GM19099 (cell line): ENCODE measurements around the gene PHAX.

Experiments used
- POLR2A ChIP-seq: IDR thresholded peaks from 3 replicates; pipeline ENCODE4 v1.6.1; 2011; ENCODE audit warnings: low read depth; ENCODE audit not compliant: insufficient read length; ENCODE audit errors: extremely low read depth

PHAX gene

GRCh38 chr5:126597156-126597555, 3.6 kb upstream of the PHAX start:
- no peak for TF ChIP-seq POLR2A

DNA sequence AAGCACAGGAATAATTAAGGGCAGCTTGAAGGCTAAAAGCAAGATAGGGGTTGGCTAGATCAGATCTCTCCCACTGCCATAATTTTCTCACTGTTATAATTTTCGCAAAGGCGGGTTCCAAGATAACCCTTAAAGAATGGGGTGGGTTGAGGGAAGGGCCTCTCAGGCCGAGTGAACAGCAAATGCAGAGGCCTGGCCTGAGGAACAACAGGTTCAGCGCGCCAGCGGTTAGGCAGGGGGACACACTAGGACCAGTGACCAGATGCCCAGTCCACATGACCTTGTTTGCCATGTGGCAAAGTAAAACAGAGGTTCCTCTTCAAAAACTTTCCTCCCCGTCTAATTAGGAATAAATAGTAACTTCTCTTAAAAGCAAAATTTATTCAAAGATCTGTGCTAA, 1.2 kb upstream of the PHAX start:
- TF ChIP-seq POLR2A = no peak

DNA sequence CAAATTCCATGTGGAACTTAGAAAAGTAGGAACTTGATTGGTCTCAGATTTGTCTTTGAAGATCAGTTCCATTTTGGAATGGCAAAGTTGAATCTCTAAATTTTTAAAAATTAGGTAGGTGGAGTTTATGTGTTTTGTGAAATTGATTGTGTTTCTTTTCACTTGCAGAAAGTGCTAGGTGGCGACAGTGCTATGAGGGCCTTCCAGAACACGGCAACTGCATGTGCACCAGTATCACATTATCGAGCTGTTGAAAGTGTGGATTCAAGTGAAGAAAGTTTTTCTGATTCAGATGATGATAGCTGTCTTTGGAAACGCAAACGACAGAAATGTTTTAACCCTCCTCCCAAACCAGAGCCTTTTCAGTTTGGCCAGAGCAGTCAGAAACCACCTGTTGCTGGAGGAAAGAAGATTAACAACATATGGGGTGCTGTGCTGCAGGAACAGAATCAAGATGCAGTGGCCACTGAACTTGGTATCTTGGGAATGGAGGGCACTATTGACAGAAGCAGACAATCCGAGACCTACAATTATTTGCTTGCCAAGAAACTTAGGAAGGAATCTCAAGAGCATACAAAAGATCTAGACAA, 2.8 kb downstream of the PHAX start:
- TF ChIP-seq POLR2A = no peak

GRCh38 chr5:126605525-126605924, 4.8 kb downstream of the PHAX start:
- no peak for TF ChIP-seq POLR2A

- TF ChIP-seq POLR2A = no peak
Measured at GRCh38 chr5:126610160-126610559, 9.4 kb downstream of the PHAX start.

GRCh38 chr5:126610616-126611015, 9.9 kb downstream of the PHAX start:
- no peak for TF ChIP-seq POLR2A

DNA sequence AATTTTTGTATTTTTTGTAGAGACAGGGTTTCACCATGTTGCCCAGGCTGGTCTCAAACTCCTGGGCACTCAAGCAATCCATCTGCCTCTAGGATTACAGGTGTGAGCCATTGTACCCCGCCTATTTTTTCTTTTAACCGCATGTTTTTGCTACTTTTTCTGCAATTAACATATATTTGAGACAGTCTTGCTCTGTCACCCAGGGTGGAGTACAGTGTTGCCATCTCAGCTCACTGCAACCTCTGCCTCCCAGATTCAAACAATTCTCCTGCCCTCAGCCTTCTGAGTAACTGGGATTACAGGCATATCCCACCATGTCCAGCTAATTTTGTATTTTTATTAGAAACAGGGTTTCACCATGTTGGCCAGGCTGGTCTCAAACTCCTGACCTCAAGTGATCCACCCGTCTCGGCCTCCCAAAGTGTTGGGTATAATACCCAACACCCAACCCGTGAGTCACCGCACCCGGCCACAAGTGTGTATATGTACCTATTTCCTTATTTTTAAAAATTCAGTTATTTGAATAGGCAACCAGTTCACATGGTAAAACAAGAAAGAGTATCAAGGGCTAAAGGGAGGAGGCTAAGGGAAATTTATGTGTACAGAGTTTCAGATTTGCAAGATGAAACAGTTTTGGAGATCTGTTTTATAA, 13.3 kb downstream of the PHAX start:
- TF ChIP-seq POLR2A = no peak

DNA sequence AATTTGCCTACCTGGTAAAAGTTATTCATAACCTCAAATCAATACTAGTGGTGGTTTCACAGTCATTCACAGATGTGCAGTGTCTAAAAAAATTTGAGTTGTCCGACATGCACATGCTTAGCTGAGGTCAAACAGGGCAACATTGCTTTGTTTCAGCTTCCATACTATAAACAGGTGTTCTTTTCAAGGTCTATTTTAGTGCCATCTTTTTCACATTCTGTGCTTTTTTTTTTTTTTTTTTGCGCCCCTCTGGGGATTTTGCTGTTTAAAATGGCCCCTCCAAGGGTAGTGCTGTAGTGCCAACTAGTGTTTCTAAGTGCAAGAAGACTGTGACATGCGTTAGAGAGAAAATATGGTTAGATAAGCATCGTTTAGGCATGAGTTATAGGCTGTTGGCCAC, 14.5 kb downstream of the PHAX start:
- no peak for TF ChIP-seq POLR2A

DNA sequence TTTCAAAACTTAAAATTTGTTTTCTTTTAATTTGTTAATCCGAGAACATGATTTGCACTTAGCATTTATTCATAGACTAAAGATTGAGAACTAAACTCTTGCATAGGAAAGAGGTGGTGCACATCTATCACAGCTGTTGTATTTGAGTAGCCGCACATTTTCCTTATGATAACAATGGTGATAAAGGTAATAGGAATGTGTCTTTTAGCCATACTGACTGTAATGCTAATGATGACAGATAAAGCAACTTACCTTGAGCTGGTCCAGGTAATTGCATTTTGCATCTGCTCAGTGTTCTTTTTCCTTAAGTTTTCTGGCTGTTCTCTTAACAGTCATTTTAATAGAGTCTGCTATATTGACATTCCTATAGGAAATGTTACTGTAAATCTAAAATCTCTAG, 19.0 kb downstream of the PHAX start:
- TF ChIP-seq POLR2A = no peak

DNA sequence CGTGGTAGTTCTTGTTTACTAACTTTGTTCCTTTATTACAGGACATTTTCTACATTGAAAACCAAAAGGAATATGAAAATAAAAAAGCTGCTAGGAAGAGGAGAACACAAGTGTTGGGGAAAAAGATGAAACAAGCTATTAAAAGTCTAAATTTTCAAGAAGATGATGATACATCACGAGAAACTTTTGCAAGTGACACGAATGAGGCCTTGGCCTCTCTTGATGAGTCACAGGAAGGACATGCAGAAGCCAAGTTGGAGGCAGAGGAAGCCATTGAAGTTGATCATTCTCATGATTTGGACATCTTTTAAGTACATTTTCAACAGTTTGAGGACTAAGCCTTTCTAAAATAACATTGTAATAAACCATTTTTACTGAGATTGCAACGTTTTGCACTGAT, 23.8 kb downstream of the PHAX start:
- no peak for TF ChIP-seq POLR2A

DNA sequence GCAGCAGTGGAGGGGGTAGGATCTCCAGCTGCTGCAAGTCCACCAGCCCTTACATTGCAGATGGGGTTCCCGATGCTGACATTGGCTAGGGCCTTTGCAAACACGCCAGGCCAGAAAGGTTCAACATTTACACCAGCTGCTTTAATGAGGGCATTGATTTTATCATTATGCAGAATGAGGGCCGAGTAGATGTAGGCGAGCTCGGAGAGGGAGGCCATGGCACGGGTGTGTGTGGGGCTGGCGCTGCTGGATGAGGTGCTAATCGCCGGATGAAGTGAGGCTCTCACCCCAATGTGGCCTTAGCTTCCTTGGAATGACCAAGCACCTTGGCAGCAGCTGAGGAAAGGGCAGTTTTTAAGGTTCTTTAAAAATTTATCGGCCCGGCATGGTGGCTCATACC, 27.4 kb downstream of the PHAX start:
- TF ChIP-seq POLR2A = no peak

- no peak for TF ChIP-seq POLR2A
Measured at GRCh38 chr5:126631920-126632319, 31.2 kb downstream of the PHAX start.

GRCh38 chr5:126633552-126633951, 32.8 kb downstream of the PHAX start:
- no peak for TF ChIP-seq POLR2A

DNA sequence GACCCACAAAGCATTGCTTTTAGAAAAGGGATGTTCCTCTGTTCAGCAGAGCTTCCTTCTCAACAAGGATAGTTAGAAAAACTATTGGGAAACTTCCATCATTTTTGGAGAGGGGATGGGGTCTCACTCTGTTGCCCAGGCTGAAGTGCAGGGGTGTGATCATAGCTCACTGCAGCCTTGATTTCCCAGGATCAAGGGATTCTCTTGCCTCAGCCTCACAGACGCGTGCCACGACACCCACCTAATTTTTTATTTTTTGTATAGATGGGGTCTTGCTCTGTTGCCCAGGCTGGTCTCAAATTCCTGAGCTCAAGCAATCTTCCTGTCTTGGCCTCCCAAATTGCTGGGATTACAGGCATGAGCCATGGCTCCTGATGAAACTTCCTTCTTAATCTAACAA, 34.8 kb downstream of the PHAX start:
- TF ChIP-seq POLR2A = no peak

GRCh38 chr5:126636956-126637355, 36.2 kb downstream of the PHAX start:
- no peak for TF ChIP-seq POLR2A

DNA sequence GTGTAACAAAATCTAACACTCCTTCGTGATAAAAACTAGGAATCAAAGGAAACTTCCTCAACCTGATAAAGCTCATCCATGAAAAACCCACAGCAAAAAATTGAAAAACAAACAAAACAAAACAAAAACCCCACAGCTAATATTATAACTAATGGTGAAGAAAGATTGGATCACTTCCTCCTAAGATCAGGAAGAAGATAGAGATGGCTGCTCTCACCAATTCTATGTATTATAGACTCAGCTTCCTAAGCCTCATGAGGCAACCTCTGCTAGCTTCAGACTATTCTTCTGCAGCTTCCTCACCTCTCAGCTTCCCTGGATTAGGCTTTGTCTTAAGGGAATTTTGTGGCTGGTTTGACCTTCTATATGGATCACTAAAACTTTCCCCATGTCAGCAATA, 40.1 kb downstream of the PHAX start:
- TF ChIP-seq POLR2A = no peak

GRCh38 chr5:126641387-126641786, 40.6 kb downstream of the PHAX start:
- TF ChIP-seq POLR2A = no peak
